NCI-H1092 (cell line): ENCODE data around the gene CHAC1.
A peak's percentile ranks its signal among the peaks of the same experiment; 100 is the strongest.

ENCODE experiments used
- DNase-seq: peaks from one replicate; lab custom pipeline; 2025; lab: John Stamatoyannopoulos, UW

The CHAC1 gene

DNA sequence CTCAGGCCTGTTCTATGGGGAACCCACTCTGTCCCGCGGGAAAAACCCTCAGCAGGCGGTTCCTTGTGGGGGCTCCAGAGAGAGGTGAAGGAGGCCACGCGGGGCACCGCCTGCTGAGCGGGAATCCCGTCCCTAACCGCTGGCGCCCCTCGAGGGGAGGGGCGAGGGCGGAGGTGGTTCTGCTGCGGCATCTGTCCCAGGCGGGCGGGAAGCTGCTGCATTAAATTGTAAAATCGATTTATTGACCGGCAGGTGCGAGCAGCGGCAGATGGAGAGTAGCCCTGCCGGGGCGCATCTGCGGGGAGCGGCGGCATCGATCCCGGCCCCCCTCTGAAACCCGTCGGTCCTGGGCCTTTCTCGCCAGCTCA, 27.8 kb upstream of the CHAC1 start:
- DNase-seq = peak; percentile 61

DNA sequence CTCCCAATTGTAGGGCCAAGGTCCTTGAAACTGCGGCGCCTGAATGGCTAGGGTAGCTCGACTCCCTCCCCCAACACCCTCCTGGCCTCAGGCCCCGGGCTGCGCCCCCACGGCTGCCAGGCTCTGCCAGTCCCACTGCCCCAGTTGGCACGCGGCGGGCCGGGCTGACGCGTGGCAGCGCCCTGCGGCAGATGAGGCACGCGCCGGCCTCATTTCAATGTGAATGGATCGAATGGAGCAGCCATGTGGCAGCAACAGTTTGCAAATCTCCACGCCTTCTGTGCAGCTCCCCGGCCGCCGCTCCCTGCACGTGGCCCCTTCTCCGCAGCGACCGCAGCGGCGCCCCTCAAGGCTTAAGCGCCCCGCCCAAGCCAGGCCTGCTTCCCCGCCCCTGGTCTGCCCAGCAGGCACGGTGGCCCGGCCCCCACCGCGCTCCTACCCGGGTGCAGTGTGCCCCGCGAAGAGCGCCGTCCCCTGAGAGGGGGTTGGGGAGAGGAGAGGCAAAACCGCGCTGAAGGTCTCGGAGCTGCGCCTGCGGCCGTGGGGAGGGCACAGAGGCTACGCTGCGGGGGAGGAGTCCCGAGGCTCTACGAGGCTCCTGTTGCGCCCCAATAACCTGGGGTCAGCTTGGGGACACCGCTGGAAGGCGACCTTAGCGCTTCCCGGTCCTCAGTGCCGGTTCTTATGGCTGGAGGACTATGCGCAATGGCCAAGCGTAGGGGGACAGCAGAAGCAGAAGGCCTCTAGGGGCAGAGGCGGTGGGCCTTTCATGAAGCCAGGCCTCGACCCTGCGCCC, 27.2 kb upstream of the CHAC1 start:
- no peak for DNase-seq

DNA sequence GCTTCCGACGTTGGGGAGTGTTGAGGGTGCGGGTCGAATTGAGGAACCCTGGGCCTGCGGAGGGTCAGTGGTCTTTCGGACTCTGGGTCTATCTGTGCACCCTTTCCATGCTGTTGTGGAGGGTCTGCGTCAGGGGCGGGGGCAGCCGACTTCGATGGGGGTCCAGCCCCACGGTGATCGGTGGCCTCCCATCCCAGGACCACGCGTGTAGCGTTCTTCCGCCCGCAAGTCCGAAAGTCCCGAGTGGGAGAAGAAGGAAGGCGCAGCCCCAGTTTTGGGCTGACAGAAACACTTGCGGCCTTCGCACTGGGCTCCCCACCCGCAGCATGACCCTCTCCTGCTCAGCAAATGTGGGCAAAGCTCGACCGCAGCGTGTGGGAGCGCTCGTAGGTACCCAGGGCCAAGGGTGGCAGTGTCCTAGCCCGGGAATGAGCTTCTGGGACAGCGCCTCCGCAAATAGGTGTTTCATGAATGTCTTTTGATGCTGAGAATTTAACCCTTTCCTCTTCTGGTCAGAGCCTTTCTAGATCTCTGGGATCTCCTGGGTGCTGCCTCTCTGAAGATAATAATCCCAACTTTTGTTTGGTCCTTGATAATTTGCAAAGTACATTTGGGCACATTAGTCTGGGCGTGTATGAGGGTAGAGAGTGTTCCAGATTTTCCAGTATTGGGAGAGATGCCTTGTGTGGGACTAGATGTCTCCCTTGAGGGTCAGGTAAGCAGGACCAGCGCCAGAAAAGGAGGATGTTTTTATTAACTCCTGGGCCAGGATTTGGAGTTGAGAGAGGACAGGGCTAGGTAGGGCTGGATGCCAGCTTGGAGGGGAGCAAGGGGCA, 26.4 kb upstream of the CHAC1 start:
- DNase-seq = no peak

DNA sequence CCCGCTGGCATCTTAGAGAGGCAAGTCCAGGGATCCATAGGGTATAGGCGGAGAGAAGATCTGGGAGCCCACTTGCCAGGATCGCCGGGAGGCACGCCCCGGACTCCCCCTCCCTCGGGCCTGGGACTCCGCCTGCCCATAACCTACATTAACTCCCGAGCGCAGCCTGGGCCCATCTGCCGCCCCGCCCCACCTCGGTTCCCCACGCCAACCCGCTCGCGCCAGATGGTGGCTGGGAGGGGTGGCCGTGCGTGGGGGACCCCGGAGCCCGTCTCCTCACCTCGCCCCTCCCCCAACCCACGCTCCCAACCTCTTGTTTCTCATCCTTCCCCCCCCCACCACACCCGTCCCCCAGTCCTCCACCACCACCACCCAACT, 25.8 kb upstream of the CHAC1 start:
- no peak for DNase-seq

DNA sequence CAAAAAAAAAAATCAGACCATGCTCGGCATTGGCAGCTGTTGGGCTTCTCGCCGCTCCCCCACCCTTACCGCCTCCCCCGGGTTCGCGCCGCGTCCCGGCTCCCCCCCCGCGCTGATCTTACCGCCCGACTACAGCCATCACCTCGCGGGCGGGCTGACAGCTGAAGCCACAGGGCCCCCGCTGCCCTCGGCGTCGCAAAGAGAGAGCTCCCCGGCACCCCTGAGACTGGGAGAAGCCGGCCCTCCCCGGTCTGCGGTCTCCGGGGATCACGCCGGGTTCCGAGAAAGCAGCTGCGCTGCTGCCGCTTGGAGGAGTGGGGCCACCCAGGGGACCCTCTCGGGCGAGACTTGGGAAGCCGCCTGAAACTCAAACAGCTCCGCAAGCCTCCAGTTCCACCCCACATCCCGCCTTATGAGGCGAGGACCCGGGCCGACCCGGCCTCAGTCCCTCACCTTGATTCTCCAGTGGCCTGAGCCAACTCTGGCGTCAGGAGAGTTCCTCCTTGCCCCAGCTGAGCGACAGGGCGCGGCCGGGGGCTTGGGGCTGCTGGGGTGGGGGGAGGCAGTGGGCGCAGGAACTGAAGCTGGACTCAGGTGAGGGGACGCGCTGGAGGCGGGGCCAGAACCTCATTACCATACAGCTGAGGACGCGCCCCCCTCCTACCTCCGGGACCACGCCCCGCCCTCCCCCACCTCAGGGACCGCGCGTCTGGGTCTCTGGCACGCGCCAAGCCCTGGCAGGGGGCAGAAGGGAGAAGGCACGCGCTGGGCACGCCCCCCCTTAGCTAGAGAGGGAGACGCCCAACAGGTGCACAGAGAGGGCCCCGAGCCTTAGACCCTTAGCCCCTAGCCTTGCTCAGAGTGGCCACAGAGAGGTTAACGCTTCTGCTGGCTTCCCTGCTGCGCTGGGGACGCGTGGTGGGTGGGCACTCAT, 25.1 kb upstream of the CHAC1 start:
- DNase-seq = peak; percentile 60

DNA sequence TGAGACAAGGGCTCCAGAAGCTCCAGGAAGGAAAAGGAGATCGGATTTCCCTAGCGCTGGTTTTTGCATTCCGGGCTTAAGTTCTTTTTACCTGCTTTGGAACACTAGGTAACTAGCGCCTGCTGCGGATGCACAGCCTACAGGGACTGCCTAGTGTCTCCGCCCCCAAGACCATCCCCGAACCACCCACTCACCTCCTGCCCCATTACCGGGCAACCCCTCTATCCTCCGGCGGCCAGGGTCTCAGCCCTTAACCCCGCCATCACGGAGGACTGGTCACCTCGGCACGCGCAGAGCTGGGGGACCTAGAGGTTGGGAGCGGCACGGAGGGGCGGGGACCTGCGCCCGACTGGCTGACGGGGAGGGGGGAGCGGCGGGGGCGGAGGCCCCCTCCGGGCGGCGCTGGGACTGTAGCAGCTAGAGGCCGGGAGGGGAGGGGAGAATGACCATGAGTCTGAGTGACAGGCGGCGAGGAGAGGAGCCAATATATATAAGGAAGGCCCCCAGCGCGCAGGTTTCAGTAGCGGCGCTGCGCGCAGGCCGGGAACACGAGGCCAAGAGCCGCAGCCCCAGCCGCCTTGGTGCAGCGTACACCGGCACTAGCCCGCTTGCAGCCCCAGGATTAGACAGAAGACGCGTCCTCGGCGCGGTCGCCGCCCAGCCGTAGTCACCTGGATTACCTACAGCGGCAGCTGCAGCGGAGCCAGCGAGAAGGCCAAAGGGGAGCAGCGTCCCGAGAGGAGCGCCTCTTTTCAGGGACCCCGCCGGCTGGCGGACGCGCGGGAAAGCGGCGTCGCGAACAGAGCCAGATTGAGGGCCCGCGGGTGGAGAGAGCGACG, 24.2 kb upstream of the CHAC1 start, which contains the start of gene DLL4:
Gene DLL4 (plus strand): TSS at position 520 of the 839 bp plus-strand sequence. CDS start 329 bp downstream, outside the sequence.
- DNase-seq = peak; percentile 73

DNA sequence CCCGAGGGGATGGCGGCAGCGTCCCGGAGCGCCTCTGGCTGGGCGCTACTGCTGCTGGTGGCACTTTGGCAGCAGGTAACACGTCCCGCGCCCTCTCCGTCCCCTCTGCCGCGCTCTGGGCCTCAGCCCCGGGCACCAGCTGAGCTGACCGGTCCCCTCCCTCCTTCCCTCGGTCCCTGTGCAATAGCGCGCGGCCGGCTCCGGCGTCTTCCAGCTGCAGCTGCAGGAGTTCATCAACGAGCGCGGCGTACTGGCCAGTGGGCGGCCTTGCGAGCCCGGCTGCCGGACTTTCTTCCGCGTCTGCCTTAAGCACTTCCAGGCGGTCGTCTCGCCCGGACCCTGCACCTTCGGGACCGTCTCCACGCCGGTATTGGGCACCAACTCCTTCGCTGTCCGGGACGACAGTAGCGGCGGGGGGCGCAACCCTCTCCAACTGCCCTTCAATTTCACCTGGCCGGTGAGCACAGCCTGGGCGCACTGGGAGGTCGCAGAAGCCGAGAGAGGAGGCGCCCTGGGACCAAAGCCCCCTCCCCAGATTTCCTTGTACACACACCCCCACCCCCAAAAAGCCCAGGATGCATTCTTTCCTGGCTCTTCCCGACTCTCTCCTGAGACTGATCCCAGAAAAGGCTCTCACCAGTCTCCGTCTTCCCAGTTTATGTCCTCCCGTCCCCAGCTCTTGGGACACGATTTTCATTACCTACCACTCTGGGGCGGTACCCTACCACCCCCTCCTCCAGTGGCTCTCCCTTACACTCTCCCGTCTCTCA, 23.4 kb upstream of the CHAC1 start:
- DNase-seq = no peak

DNA sequence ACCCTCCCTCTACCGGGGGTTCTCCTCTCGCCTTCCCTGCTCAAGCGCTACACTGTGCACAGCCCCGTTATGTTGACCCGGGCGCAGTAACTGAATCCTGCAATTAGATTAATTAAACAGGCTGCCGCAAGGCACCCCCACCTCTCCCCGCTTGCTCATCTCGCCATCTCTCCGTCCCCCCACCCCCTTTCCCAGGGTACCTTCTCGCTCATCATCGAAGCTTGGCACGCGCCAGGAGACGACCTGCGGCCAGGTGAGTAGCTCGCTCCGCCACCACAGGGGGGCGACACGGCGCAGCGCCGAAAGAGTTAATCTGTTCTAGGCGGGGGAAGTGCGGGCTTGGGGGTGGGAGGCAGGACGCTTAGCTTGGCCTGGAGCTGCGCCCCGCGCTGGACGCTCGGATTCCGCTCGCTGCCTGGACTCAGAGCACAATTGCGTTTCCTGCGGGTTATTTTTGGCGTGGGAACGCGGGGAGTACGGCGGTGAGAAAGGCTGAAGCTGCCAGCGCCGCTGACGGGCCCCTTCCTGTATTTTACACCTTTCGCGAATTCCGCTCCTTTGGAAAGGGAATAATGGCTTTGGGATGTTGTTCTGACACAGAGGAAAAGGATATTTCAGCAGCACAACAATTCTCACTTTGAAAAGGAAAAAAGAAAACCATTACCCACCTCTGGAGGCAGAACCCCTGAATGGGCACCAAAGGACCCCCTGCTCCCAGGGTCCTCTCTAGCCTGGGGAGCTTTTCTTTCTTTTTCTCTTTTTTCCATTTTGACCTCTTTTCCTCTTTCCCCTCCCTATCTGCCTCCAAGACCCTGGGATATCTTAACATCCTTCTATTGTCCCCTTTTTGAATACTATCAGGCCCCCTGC, 22.6 kb upstream of the CHAC1 start:
- peak; percentile 24 for DNase-seq

DNA sequence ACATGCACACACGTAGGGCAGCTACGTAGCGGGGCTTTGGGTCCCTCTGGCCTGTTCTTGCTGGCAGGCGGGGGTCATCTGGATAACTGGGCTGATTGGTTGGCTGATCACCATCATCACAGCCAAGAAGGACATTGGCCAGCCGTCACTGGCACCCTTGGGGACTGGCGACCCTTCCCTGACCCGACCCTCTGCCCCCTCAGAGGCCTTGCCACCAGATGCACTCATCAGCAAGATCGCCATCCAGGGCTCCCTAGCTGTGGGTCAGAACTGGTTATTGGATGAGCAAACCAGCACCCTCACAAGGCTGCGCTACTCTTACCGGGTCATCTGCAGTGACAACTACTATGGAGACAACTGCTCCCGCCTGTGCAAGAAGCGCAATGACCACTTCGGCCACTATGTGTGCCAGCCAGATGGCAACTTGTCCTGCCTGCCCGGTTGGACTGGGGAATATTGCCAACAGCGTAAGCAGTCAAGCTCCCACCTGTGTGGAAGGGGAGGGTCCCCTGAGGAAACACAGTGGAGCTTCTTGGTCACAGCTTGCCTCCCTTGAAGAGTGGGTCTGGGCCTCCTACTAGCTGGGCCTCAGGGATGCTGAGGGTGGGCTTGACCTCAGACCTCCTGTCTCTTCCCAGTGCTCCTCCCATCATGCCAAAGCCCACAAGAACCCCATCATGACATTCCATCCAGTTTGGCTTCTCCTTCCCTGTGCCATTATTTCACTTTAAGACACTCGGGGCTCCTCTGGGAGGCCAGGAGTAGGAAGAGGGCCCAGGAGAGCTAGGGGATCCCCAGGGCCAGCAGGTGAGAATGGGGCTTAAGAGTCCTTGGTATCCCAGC, 21.8 kb upstream of the CHAC1 start:
- DNase-seq = no peak

DNA sequence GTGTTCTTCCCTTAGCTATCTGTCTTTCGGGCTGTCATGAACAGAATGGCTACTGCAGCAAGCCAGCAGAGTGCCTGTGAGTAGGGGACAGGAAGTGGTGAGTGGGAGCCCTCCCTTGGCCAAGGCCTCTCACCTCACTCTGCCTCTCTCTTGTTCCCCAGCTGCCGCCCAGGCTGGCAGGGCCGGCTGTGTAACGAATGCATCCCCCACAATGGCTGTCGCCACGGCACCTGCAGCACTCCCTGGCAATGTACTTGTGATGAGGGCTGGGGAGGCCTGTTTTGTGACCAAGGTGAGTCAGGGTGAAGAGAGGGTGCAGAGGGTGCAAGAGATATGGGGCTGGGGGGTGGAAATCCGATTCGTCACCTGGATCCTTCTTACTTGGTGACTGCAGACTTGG, 21.1 kb upstream of the CHAC1 start:
- no peak for DNase-seq

DNA sequence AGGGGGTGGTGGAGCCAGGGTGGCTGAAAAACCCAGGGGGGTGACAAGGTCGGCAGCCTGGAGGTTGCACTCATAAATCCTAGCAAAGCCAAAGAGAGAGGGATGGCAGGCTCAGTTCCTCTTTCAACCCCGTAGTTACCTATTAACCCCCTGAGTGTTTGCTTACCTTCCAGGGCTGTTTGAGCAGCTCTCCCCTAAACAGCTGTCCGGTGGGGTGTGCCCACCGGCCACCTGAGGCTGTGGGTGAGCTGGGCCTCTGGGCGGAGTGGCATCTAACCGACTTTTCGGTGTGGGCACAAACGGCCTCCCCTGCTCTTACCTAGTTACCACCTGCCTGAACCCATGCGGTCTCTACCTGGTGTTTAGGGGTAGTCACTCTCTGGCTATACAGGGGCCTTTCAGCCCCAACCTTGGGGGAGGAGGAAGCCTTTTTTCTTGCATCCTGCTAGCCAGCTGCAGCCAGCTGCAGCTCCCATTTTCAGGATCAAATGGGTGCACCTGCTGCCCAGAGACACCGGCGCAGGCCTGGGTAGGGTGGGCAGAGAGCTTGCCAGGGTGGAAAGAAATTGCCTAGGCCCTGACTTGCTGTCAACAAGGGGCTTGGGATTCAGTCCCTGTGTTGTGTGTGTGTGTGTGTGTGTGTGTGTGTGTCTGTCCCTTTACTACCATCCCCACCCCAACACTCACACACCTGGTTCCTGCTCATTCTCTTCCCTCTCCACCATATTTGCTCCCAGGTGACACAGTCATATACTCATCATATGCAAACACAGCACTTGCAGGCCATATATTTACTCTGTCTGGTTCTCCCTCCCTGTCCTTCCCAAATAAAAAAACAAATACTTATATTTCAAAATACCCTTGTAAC, 20.4 kb upstream of the CHAC1 start:
- no peak for DNase-seq

DNA sequence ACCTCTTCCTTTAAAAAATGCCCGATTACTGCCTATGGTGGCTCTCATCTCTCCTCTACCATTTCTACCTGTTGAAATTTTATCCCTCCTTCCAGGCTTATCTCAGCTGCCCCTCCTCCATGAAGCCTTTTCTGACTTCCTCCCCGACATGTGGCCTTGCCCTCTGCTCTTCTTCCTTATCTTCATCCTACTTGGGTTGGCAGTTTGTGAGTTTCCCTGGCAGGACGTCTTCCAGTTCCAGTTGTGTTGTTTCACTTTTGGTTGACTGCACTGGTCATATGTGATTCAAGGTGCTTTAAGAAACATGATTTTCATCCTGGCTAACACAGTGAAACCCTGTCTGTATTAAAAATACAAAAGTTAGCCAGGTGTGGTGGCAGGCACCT, 19.8 kb upstream of the CHAC1 start:
- no peak for DNase-seq

DNA sequence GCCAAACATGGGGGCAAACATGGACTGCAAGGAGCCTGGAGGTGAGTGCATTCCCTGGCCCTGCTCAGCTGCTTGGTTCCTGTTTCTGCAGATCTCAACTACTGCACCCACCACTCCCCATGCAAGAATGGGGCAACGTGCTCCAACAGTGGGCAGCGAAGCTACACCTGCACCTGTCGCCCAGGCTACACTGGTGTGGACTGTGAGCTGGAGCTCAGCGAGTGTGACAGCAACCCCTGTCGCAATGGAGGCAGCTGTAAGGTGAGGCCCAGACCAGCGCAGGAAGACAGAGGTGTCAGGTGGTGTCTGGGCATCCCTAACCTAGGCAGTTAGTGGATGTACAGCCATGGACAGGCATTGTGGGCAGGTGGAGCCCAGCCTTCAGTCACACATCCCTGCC, 18.8 kb upstream of the CHAC1 start:
- no peak for DNase-seq

DNA sequence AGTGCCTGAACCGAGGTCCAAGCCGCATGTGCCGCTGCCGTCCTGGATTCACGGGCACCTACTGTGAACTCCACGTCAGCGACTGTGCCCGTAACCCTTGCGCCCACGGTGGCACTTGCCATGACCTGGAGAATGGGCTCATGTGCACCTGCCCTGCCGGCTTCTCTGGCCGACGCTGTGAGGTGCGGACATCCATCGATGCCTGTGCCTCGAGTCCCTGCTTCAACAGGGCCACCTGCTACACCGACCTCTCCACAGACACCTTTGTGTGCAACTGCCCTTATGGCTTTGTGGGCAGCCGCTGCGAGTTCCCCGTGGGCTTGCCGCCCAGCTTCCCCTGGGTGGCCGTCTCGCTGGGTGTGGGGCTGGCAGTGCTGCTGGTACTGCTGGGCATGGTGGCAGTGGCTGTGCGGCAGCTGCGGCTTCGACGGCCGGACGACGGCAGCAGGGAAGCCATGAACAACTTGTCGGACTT, 17.0 kb upstream of the CHAC1 start:
- no peak for DNase-seq

DNA sequence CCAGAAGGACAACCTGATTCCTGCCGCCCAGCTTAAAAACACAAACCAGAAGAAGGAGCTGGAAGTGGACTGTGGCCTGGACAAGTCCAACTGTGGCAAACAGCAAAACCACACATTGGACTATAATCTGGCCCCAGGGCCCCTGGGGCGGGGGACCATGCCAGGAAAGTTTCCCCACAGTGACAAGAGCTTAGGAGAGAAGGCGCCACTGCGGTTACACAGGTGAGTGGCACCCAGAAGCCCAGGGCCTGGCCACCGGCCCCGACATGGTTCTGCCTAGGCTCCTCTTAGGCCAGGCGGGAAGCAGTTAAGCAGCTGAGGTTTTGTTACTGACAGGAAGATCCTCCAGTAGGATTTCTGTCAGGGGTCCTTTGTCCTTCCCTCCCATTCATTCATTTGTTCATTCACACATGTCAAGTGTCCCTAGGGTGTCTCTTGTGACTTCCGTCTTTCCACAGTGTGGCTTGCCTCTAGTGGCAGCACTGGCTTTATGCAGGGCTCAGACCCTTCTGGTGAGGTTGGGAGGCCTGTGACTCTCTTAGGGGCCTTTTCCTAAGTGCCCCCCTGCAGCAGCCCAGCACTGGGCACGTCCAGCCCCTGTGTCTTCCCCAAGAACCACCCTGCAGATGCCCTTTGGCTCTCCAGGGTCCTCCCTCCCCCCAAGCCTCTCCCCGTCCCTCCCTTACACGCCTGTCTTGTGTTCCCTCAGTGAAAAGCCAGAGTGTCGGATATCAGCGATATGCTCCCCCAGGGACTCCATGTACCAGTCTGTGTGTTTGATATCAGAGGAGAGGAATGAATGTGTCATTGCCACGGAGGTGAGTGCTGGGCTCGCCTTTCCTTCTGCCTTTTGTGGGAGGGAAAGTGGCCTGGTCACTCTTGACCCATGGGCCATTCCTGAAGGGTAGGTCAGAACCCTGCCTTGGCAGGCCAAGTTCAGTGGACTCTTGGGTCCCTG, 16.3 kb upstream of the CHAC1 start:
- DNase-seq = no peak
